HG03571 (cell line): Measurements from ENCODE around the gene DYRK1A.
"Not testable (repeated sequence)": the region's sequence is repeated elsewhere in the genome, so short reads cannot be mapped to it uniquely, and the experiment has no call there.

ENCODE experiments used
- ATAC-seq: cut with Tn5 transposase; IDR thresholded peaks from one replicate; pipeline ENCODE4 v1.9.1; 2021; ENCODE audit not compliant: unreplicated experiment

DYRK1A gene

DNA sequence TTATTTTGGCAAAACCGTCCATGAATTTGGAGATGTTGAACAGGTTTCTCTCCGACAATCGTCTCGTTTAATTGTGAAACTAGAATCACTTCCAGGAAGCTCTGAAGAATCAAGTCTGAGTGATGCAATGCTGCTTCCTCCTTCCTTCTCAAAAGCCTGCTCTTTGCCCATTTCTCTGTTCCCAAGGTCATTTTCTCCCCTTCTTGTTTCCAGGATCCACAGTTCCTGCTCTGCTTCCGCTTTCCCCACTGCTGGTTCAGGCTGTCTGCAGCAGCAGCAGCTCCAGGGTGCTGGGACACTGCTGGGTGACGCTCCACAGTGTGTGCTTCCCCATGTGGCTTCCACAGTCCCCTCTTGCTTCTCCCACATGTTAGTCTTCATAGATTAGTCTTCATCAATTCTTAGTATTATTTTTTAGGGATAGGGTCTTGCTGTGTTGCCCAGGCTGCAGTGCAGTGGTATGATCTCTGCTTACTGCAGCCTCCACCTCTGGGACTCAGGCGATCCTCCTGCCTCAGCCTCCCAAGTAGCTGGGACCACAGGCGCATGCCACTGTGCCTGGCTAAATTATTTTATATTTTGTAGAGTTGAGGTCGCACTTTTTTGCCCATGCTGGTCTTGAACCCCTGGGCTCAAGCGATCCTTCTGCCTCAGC lies 156.2 kb downstream of the DYRK1A start:
- no peak for ATAC-seq

DNA sequence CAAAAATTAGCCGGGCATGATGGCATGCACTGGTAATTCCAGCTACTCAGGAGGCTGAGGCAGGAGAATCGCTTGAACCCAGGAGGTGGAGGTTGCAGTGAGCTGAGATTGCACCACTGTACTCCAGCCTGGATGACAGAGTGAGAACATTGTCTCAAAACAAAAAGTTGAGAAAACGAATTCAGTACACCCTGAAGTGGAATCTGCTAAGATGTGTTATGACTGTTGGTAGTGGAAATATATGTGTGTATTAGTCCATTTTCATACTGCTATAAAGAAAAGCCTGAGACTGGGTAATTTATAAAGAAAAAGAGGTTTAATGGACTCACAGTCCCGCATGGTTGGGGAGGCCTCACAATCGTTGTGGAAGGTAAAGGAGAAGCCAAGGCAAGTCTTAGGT lies 158.4 kb downstream of the DYRK1A start:
- ATAC-seq, result not testable (repeated sequence)

DNA sequence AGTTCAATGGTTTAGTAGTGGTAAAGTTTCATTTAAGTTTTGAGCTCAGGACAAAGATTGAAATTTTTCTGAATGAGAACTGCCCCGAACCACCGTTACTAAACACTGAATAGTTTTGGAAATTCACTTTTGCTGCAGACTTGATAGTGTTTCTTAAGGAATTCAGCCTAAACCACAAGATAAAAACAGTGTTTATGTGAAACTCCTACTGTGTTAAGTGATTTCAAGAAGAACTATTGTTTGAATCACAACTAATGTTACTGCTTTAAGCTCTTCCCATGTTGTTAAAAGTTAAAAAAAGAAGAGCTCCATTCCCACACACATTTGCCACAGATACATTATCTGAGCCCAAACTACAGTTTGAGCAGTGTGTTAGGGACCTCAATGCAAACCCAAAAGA lies 159.2 kb downstream of the DYRK1A start:
- ATAC-seq, result no peak

DNA sequence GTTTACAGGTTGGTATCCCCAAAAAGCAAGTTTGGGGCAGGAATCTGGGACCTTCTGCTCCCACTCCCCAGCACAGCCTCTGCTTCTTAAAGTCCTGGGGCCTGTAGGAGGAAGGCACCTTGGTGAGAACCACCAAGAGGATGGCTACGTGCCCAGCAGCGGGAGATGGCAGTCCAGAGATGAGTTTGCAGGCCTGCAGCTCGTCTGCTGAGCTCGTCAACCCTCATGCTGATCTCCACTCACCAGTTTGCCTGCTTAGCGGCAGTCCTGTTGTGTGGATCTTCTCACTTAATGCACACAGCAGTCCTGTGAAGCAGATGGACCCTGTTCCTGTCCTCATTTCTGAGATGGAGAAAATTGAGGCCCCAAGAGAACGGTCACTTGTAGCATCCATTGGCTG lies 160.5 kb downstream of the DYRK1A start:
- no peak for ATAC-seq

DNA sequence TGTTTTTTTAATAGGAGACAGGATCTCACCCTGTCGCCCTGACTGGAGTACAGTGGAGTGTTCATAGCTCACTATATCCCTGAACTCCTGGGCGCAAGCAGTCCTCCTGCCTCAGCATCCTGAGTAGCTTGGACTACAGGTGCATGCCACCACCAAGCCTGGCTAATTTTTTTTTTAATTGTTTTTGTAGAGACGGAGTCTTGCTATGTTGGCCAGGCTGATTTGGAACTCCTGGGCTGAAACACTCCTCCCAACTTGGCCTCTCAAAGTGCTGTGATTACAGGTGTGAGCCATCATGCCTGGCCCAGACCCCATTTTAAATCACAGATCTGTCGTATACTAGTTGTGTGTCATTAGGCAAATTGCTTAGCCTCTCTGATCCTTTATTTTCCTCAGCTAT lies 161.1 kb downstream of the DYRK1A start:
- ATAC-seq, result no peak

DNA sequence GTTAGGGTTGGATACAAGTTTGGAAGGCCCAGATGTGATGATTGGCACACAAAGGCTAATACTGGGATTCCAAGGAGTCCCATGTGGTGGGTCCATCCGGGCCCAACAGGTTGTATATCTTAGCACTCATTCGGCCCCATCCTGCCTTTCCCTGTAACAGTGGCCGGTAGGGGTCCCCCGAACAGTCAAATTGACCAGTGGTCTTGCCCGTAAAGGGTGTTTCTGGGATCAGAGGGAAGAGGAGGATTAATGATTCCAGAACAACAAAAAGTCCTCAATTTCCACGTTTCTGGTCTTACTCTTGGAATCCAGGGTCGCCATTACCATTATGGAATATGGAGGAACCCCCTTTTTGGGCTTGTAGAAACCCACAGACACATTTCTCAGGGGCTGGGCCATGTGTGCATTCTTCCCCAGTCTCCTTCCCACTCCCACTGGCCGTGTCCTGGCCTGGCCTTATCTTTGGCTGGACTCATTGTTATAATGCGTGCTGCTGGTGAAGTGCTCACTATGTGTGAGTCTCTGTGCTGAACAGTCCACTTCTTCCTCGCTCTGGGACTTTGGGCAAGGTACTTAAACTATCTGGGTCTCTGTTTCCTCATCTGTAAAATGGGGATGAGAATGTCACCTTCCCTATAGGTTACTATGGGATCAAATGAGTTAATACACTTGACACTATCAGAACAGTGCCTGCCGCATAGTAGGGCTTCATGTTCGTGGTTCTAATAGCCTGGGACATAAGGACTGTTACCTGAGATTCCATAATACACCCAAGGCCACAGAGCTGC lies 161.8 kb downstream of the DYRK1A start:
- no peak for ATAC-seq

DNA sequence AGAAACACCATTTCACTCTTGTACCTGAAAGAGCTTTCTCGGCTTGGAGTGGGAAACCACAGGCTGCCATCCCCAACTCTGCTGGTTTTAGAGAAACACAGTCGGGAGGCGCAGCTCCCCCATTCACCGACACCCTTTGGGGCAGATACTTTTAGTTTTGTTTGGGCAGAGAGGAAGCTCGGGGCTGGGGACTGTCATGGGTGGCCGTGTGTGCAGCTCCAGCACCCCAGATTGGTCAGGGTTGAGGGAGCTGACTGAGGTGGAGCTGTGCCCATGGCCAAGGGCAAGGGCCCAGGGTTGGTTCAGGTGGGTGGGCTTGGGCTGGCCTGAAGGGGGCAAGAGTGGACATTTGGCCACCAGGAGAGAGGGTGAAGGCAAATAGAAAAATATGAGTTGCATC lies 163.1 kb downstream of the DYRK1A start:
- no peak for ATAC-seq

DNA sequence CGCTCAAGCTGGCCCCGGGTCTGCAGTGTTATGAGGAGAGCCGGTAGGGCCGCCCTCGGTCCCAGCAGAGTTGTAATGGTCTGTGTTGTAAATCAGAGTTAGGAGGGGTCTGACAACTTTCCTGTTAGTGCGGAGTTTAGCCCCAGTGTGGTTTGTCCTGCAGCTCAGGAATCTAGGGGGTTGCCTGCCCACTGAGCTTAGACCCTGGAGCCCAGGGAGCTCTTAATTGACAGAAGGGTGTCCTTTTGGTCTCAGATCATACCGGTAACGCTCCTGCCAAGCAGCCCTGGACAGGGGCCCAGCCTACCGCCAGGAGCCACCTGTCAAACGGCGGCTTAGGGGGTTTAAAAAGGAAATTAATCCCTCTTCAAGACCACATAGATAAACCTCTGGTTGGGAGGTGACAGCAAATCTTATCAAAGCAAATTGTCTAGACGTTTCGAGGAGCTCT lies 164.4 kb downstream of the DYRK1A start:
- ATAC-seq, result no peak

DNA sequence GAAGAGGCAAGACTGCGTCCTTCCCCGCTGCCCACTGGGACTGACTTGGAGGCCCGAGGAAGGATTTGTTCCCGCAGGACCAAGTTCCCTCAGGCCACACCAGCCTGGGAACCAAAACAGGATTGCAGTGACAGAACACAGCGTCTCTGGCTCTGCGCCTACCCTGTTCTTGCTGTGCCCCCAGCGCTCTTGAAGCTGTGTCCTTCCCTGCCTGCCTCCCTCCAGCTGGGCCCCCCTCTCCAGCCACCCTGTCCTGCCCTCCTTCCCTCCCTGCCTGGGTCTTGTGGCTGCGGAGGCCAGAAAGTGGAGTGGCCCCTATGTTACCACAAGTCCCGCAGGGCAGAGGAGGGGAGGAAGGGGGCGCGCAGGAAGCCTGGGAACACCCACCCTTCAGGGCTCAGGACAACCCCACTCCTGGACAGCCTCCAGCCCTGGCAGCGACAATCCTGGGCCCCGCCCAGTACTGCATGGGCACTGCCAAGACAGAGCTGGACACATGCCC lies 164.9 kb downstream of the DYRK1A start:
- no peak for ATAC-seq

DNA sequence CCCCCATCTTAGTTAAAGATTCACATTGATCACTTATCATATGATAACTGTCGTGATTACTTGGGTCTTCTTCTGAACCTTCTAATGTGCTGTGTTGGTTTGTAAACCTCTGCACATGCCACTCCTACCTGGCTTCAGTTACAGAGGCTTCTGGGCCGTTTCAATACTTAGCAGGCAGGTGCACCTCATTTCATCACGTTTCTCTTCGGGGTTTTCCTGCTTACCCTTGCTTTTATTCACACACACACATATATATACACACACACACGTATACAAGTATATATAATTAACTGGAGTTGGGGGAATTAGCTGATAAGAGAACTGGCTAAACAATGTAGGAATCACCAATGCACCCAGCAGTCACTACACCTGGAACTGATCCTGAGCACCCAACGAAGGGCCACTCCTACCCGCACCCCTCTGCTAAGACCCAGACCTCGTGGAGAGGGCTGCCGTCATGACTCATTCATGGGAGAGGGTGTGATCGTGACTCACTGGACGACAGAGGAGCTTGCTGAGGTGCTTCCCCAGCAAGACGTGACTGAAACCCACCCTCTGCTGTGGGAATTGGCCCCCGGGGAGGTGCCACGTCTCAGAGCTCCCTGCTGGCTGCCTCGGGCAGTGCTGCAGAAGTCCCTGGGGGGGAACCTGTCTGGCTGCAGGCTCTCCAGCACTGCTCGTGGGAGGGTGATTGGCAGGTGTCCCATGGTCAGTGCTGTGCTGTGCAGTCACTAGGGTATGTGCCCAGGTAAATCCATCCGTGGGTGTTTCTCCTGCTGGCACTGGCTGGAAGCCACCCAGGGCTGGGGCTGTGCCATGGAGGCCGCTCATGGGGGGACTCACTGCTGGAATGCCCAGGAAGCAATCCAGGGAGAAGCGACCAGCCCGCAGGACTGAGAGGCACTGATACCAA lies 166.6 kb downstream of the DYRK1A start:
- no peak for ATAC-seq

DNA sequence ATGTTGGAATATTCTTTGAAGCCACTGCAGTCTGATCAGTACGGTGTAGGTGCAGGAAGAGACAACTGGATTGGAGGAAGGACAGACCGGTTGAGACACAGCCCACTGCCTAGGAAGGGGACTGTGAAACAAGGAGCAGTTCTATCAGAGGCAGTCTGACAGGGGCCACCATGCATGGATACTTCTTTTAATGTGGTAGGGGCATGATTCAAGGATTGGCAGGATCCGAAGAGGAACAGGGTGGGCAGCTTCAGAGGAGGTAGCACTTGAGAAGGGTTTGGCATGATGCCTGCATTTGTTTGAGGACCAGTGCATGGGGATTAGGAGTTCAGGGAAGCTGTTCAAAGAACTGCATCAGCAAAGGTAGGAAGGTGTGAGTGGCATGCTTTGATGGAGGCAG lies 167.9 kb downstream of the DYRK1A start:
- ATAC-seq, result no peak

DNA sequence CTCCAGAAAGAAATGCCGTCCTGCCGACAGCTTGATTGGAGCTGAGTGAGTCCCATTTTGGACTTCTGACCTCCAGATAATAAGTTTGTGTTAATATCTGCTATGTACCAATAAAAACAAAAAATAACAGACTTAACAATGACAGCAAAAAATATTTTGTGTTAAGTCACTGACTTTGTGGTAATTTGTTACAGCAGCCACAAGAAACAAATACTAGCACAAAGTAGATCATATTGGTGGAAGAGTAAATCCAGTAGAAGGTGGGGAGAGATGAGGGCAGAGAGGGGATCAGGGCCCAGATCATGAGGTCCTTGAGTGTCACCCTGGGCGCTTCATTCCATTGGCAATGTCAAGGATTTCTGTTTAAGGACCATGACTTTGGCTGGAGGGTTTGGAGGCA lies 168.6 kb downstream of the DYRK1A start:
- no peak for ATAC-seq

DNA sequence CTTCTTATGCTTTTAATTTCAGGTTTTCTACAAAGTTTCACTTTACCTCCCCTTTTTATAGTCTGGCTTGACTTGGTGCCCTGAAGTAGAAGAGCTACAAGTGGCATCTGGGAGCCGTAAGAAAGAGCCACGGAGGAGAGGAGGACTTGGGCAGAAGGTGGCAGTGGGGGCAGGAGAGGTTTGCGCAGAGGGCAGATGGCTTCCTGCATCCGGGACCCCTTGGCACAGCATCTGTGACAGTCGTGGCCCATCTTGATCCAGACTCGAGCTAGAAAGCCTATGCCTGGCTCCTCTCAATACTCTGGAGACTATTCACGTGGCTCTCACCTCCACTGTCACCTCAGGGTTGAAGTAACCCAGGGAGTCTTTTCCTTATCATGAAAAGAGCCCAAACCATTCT lies 169.1 kb downstream of the DYRK1A start:
- no peak for ATAC-seq

DNA sequence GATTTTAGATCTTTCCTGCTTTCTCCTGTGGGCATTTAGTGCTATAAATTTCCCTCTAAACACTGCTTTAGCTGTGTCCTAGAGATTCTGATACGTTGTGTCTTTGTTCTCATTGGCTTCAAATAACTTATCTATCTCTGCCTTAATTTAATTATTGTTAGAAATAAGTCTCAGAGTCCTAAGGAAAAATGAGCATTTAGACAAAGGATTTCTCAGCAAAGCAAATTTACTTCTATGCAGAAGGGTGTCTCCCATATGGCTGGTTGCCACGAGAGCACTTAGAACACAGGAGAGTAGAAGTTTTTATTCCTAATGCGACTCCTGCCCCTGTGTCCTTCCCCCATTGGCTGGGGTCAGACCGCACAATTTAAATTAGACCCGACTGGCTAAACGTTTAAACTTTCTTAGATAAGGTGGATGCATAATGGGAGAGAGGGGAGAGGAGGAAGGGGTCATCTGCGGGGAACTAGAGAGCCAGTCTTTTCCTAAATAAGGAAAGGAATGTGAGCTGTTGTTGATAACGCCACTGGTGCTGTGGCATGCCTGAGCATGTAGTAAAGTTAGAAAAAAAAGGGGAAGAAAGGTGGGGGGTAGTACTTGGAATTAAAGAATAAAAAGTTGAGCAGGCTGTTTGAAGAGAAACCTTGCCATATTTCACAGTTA lies 170.2 kb downstream of the DYRK1A start:
- no peak for ATAC-seq

DNA sequence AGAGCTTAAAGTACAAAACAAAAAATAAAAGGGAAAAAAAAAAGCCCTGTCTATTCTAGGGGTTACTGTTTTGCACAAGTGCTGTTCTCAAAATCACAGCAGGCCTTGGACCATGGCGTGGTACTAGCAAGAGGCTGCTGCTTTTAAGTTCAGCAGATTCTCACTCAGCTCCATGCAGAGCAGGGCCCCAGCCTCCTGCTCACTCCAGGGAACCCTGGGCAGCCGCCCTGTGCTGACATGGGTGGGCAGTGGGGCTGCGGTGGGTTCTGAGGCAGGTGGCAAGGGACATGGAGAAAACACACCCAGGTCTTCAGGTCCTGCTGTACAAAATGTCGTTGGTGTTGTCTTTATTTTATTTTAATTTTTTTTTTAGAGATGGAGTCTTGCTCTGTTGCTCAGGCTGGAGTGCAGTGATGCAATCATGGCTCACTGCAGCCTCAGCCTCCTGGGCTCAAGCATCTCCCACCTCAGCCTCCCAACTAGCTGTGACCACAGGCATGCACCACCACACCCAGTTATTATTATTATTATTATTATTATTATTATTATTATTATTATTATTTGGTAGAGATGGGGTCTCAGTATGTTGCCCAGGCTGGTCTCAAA lies 170.9 kb downstream of the DYRK1A start:
- ATAC-seq, result no peak

DNA sequence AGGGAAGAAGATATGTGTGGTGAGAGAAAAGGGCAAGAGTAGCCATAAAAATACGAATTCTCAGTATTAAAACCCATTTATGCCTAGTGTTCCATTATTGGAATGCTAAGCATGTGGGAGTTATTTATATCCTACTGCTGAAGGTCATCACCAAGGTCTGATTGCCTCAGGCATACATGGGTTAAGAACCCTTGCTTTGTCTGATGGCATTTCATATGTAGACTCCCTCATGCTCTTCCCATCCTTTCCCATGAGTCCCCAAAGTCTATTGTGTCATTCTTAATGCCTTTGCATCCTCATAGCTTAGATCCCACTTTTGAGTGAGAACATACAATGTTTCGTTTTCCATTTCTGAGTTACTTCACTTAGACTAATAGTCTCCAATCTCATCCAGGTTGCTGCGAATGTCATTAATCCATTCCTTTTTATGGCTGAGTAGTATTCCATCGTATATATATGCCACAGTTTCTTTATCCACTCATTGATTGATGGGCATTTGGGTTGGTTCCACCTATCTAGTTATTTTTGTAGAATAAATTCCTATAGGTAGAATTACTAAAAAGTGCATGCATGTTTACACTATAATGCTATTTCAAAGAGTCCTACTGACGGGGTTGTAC lies 172.5 kb downstream of the DYRK1A start:
- ATAC-seq, result no peak

DNA sequence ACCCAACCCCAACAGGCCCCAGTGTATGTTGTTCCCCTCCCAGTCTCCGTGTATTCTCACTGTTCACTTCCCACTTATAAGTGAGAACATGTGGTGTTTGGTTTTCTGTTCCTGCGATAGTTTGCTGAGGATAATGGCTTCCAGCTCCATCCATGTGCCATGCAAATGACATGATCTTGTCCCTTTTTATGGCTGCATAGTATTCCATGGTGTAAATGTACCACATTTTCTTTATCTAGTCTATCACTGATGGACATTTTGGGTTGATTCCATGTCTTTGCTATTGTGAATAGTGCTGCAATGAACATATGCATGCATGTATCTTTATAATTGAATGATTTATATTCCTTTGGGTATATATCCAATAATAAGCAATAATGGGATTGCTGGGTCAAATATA lies 174.6 kb downstream of the DYRK1A start:
- not testable (repeated sequence) for ATAC-seq

DNA sequence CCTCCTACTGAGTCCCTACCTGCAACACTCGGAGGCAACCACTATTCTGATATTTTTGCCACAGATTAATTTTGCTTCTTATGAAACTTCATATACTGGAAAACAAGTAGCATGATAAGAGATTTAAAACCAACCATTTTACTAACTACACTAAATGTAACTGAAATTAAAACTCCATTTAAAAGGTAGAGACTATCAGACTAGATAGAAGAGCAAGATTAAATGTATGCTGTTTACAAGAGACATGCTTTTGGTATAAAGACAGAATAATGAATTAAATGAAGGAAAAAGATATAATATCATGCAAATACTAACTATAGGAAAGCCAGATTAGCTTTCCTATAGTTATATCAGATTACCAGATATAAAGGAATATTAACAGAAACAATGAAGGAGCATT lies 175.9 kb downstream of the DYRK1A start:
- no peak for ATAC-seq

DNA sequence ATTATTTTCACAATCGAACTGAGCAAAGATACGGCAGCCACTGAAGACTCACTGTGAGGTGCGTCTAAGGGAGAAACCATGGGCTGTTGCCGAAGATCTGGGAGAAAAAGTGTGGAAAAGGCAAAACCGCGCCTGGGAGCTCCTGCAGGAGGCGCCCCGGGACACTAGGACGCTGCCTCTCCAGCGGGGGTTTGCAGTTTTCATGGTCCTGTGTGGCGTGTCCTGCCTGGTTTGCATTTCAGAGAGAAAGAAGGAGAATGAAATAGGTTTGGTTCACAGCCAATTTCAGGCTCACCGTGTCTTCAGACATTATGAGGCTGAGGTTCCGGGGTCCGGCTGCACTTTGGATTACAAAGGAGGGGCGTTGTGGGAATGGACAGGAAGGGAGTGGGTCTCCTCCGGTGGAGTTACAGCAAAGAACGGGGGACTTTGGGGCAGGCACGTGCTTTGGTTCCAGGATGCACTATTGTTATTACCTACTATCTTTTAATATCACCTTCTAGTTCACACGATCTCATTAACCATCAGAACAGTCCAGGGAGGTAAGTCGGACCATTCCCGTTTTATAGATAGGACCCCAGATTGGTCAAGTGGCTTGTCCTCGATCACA lies 179.8 kb downstream of the DYRK1A start:
- ATAC-seq, result no peak
